Osteocyte (in vitro differentiated cells): ENCODE measurements around the gene C1QTNF8. TPM values are rescaled to one million over a fixed set of nuclear protein-coding genes. Genes with fewer than 3 reads are reported as not detected.

Source experiments
- DNase-seq: peaks from one replicate; pipeline ENCODE4 v3.0.0; 2021; ENCODE audit warnings: mixed read lengths; ENCODE audit not compliant: unreplicated experiment; ENCODE audit errors: extremely low spot score
- H3K27ac Mint-ChIP-seq: one replicate; pipeline ENCODE4 v1.8.0; 2021; ENCODE audit warnings: mild to moderate bottlenecking, mixed read lengths; ENCODE audit not compliant: unreplicated experiment
- H3K27me3 Mint-ChIP-seq: one replicate; pipeline ENCODE4 v1.8.0; 2021; ENCODE audit warnings: mixed read lengths; ENCODE audit not compliant: unreplicated experiment
- H3K36me3 Mint-ChIP-seq: one replicate; pipeline ENCODE4 v1.8.0; 2021; ENCODE audit warnings: mixed read lengths; ENCODE audit not compliant: unreplicated experiment
- H3K4me1 Mint-ChIP-seq: one replicate; pipeline ENCODE4 v1.8.0; 2021; ENCODE audit warnings: mixed read lengths; ENCODE audit not compliant: unreplicated experiment
- H3K4me3 Mint-ChIP-seq: one replicate; pipeline ENCODE4 v1.8.0; 2021; ENCODE audit warnings: mild to moderate bottlenecking, moderate library complexity, mixed read lengths; ENCODE audit not compliant: unreplicated experiment
- H3K9me3 Mint-ChIP-seq: one replicate; pipeline ENCODE4 v1.8.0; 2021; ENCODE audit warnings: mixed read lengths; ENCODE audit not compliant: unreplicated experiment
- CTCF ChIP-seq: fragments of 200-600 bp; sonication (generic); IDR thresholded peaks from 2 replicates; pipeline ENCODE4 v1.5.0; 2021; ENCODE audit warnings: antibody characterized with exemption, mild to moderate bottlenecking, moderate library complexity
- total RNA-seq: library from RNA; stranded (reverse); gene quantifications from 2 replicates; pipeline ENCODE4 v1.2.1, GENCODE V29; 2021

Gene C1QTNF8
- total RNA-seq, 1 donor from 2014 or later: not detected

- Mint-ChIP-seq H3K9me3 (no peaks in the 10 kb centered on the region), H3K4me1 (peaks cover 2% of the 10 kb centered on the region), H3K4me3 (no peak overlapping the region), H3K27me3 (peaks cover 15% of the 10 kb centered on the region), H3K27ac (no peak overlapping the region), H3K36me3 (no peaks in the 10 kb centered on the region)
- no peak for DNase-seq
- TF ChIP-seq CTCF: peak; percentile 11
Measured at GRCh38 chr16:1073566-1074378, 22.3 kb downstream of the C1QTNF8 start.

GRCh38 chr16:1073262-1073558 is 22.8 kb downstream of the C1QTNF8 start:
- no peak for TF ChIP-seq CTCF
- H3K27ac Mint-ChIP-seq: no peak overlapping the region
- peaks cover 2% of the 10 kb centered on the region for H3K4me1 Mint-ChIP-seq
- no peaks in the 10 kb centered on the region for H3K9me3 Mint-ChIP-seq
- no peak for DNase-seq
- no peak overlapping the region for H3K4me3 Mint-ChIP-seq
- peaks cover 15% of the 10 kb centered on the region for H3K27me3 Mint-ChIP-seq
- no peaks in the 10 kb centered on the region for H3K36me3 Mint-ChIP-seq

- H3K4me1 Mint-ChIP-seq: peaks cover 2% of the 10 kb centered on the region
- no peak for TF ChIP-seq CTCF
- H3K27me3 Mint-ChIP-seq: peaks cover 15% of the 10 kb centered on the region
- no peak within 1 kb of the TSS for H3K27ac Mint-ChIP-seq
- no peaks in the 10 kb centered on the region for H3K9me3 Mint-ChIP-seq
- no peak for DNase-seq
- H3K4me3 Mint-ChIP-seq: no peak within 1 kb of the TSS
- no peaks in the 10 kb centered on the region for H3K36me3 Mint-ChIP-seq
Measured at GRCh38 chr16:1072526-1073261, 23.4 kb downstream of the C1QTNF8 start, which contains the start of gene SSTR5. Gene SSTR5, plus strand, starts transcription at chr16:1072747. Its CDS starts 6,122 bp downstream, at chr16:1078869.

GRCh38 chr16:1071561-1072225 is 24.4 kb downstream of the C1QTNF8 start:
- no peak for TF ChIP-seq CTCF
- H3K9me3 Mint-ChIP-seq: no peaks in the 10 kb centered on the region

More at GRCh38 chr16:1071561-1072225, 24.4 kb downstream of the C1QTNF8 start:
- Mint-ChIP-seq H3K27ac (no peak overlapping the region), H3K4me1 (peaks cover 2% of the 10 kb centered on the region), H3K27me3 (peaks cover 16% of the 10 kb centered on the region), H3K4me3 (no peak overlapping the region), H3K36me3 (no peaks in the 10 kb centered on the region)
- DNase-seq: no peak
